GM21723 (cell line): ENCODE measurements around the gene EIF2B2.
A peak's percentile ranks its signal among the peaks of the same experiment; 100 is the strongest.

Source experiments
- ATAC-seq: cut with Tn5 transposase; IDR thresholded peaks from one replicate; pipeline ENCODE4 v1.9.1; 2021; ENCODE audit warnings: mild to moderate bottlenecking, moderate library complexity; ENCODE audit not compliant: unreplicated experiment

EIF2B2 gene

DNA sequence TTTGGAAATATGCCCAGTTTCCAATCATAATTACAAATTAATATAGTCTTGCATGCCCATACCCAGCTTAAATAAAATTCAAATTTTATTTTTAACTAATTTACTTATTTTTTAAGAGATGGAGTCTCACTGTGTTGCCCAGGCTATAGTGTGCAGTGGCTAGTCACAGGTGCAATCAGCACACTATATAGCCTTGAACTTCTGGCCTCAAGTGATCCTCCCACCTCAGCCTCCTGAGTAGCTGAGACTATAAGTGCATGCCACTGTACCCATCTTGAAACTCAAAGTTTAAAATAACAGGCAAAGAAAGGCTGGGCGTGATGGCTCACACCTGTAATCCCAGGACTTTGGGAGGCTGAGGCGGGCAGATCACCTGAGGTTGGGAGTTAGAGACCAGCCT, 38.2 kb downstream of the EIF2B2 start:
- no peak for ATAC-seq

- no peak for ATAC-seq
Observed at GRCh38 chr14:75041613-75042012, 38.9 kb downstream of the EIF2B2 start.

DNA sequence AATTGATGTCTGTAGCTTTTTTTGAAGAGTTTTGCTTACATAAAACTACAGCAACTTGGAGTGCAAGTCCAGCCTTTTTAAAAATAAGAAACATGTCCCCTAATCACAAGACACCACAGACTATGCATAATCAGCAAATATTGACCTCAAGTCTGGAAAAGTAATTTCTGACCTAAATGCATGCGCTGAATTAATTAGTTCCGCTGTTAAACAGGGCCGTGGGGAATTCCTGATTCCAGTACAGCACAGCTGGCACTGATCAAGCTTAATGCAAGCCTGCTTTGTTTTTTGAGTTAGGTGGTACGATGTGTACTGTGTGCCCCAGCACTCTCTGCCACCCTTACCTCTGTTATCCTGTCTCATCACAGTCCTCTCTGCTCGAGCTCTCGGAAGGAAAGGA, 39.3 kb downstream of the EIF2B2 start:
- no peak for ATAC-seq

- ATAC-seq = no peak
Observed at GRCh38 chr14:75044322-75044721, 41.6 kb downstream of the EIF2B2 start.

- ATAC-seq = no peak
Observed at GRCh38 chr14:75044752-75045151, 42.0 kb downstream of the EIF2B2 start.

DNA sequence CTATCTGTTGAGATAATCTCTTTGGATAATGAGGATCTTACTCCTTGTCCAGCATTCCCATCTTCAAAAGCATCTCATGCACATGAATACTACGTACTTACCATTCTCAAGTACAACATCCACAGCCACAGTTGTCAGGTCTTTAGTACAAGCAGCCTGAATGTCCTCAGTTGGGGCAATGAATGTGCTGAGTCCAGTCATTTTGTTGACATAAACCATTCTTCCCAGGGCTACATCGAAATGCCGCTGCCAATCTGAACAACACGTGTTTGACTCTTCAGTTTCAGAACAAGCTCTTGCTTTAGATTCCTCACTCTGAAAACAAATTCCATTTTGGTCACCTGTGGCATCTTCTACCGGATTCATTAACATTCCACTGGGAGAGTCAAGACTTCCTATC, 43.6 kb downstream of the EIF2B2 start:
- ATAC-seq = no peak

DNA sequence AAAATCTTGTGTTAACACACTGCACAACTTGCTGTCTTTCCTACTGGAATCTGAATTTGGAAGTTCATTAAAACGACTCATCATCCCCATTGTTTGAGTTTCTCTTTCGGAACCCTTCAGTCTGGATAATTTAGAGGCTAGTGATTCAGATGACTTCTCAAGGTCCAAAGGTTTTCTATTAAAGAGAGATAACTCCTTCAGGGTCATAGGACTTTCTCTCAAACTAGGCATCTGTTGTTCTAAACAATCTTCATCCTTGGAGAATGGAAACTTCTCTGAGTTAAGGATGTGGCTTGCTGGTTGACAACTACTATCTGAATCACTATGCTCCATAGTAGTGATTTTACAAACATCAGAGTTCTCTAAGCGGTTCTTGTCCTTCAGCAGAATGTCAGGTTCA, 44.2 kb downstream of the EIF2B2 start:
- no peak for ATAC-seq

GRCh38 chr14:75047506-75047905, 44.8 kb downstream of the EIF2B2 start:
- ATAC-seq = no peak

GRCh38 chr14:75048101-75048500, 45.4 kb downstream of the EIF2B2 start:
- no peak for ATAC-seq

- ATAC-seq = no peak
Observed at GRCh38 chr14:75049136-75049535, 46.4 kb downstream of the EIF2B2 start.

GRCh38 chr14:75049731-75050201, 47.0 kb downstream of the EIF2B2 start:
- no peak for ATAC-seq

GRCh38 chr14:75050852-75051555, 48.3 kb downstream of the EIF2B2 start, which contains the start of gene MLH3:
Gene MLH3, minus strand, starts transcription at chr14:75051467. Its CDS starts 1,812 bp downstream, at chr14:75049655.
- peak; percentile 77 for ATAC-seq

DNA sequence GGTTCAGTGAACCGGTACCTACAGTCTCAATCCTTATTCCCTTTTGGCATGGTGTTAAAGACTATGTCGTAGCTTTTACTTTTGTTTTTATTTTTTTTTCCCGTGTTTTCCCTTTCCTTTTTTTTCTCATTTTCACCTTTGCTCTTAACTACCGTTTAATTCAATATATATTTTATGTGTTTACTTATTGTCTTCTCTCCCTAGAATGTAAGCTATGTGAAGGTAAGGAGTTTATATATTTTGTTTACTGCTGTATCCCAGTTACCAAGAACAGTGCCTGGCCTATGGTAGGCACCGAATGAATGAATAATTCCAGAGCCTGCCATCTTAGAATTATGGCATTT, 48.8 kb downstream of the EIF2B2 start:
- no peak for ATAC-seq

DNA sequence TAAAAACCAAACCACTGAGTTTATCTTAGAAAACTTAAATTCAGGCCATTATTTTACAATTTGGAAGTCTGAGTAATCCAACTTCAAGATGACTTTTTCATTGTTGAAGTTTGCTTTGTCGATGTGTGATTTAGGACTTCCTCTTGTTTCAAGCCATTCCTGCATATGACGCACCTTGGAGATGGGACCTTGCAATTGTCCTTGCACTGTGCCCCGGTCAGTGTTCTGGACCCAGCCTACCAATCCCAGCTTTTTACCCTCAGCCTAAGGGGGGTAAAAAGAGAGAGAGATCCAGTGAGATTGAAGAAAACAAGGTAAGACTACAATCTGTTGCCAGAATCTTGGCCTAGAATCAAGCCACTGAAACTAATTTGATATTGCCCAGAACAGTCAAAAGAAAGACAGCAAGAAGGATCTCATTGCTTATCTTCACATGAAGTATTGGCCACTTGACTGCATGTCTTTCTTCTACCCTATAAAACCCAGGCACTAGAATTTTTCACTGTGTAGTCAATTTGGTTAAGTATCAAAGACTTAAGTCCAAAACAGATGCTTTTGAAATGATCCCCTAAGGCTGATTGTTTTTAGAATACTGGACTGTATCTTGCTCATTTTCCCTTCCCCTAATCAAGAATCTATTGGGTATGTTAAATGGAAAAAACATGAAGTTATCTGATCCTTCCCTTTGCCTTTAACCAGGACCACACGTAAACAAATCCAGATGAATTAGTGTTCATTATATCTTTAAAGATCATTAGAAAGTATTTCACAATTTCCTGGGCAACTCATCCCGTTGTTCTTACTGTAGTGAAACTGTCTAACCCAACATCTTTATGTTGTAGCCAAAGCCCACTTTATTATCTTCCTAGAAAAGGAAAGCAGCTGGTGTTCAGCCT, 50.9 kb downstream of the EIF2B2 start:
- no peak for ATAC-seq

GRCh38 chr14:75054421-75054820, 51.7 kb downstream of the EIF2B2 start:
- ATAC-seq = no peak

- no peak for ATAC-seq
Observed at GRCh38 chr14:75059642-75060041, 56.9 kb downstream of the EIF2B2 start.

DNA sequence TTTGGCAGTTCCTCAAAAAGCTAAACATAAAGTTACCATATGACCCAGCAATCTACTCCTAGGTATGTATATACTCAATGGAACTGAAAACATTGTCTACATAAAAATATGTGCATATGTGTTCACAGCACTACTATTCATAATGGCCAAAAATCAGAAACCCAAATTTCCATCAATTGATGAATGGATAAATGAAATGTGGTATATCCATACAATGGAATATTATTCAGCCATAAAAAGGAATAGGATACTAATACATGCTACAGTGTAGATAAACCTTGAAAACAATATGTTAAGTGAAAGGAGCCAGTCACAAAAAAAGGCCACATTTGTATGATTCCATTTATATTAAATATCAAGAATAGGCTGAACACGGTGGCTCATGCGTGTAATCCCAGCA, 57.7 kb downstream of the EIF2B2 start:
- no peak for ATAC-seq
